Omental fat pad (tissue), 4 donors: ENCODE measurements around the gene S1PR3. TPM values are rescaled to one million over a fixed set of nuclear protein-coding genes. Genes with fewer than 3 reads are reported as not detected.

ENCODE experiments used
- ATAC-seq: fragments of 150-250 bp; one replicate; pipeline ENCODE4 v1.9.1; 2016; ENCODE audit warnings: mild to moderate bottlenecking, moderate library complexity; ENCODE audit not compliant: low FRiP score
- DNase-seq: peaks from one replicate; pipeline ENCODE4 v3.0.0-alpha.2; 2019; ENCODE audit warnings: low spot score
- total RNA-seq, 4 donors: library from RNA; depleted of rRNA; stranded (reverse); fragments of >200 nt; gene quantifications; one replicate each; pipeline ENCODE4 v1.1.0, GENCODE V29; 2016
- TF ChIP-seq, protein P1 (sequence below), 3 donors: fragments of 450-650 bp; IDR thresholded peaks; one replicate each; pipeline ENCODE4 v1.5.1; 2016 to 2017; ENCODE audit warnings: antibody characterized with exemption in 3 of 3, mild to moderate bottlenecking in 3 of 3, moderate library complexity in 2 of 3

Gene S1PR3
- total RNA-seq, 4 donors from 2014 or later = 19.0 to 61.7 (median 30.1) TPM

DNA sequence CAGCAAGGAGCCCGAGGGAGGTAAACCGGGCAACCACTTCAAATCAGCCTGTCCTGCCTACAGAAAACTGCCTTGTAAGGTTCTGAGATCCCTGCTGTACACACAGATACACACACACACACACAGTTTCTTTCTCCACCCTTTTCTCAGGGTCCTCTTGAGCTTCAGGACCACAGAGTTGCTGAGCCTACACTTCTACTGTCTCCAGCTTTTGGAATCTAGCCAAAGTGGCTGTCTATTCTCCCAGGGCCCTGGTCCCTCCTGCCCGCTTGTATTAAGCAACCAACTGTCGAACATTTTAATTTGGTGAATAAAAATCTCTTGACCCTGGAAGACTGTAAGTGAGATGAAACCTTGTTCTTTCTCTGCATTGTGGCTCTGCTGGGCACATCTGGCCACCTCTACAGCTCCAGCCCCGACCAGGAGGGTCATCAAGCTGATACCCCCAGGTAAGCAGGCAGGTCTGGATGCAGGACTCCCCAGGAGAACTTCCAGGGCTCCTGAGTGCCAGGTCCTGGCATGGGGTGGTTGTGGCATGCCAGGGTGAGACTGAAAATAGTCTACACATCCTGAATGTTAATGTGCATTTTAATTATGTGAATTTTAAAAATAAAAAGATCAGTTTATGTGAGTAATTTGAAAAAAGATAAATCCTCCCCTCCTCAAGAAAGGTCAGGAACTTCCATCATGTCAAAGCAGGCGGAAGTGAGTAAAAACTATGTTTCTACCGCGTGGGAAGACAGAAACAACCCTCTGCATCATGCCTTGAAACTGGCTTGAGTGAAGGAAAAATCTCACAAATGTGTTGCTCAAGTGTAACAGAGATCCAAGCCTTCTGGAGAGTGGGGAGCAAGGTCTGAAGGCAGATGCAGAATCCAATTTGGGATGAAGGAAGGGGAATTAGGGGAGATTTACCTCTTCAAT is 15.0 kb upstream of the S1PR3 start:
- no peak for DNase-seq
- TF ChIP-seq, protein P1, sequence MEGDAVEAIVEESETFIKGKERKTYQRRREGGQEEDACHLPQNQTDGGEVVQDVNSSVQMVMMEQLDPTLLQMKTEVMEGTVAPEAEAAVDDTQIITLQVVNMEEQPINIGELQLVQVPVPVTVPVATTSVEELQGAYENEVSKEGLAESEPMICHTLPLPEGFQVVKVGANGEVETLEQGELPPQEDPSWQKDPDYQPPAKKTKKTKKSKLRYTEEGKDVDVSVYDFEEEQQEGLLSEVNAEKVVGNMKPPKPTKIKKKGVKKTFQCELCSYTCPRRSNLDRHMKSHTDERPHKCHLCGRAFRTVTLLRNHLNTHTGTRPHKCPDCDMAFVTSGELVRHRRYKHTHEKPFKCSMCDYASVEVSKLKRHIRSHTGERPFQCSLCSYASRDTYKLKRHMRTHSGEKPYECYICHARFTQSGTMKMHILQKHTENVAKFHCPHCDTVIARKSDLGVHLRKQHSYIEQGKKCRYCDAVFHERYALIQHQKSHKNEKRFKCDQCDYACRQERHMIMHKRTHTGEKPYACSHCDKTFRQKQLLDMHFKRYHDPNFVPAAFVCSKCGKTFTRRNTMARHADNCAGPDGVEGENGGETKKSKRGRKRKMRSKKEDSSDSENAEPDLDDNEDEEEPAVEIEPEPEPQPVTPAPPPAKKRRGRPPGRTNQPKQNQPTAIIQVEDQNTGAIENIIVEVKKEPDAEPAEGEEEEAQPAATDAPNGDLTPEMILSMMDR (IDR thresholded peaks at IDR 0.05) = no peak
- no peak for ATAC-seq

DNA sequence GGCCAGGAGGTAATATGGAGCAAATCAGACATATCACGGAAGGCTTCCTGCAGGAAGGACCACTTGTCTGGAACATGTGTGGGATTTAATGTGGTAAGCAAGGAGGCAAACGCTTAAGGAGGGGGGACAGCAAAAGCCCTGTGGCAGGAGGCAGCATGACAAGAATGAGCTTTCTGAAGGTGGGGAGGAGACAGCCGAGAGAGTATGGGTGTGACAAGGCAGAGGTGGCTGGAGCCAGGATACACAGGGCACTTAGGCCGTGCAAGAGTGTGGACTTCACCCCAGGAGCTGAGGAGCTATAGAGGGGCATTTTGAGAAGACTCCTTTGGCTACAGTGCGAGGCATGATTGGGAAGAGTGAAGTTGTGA is 14.4 kb upstream of the S1PR3 start:
- TF ChIP-seq, protein P1 (IDR thresholded peaks at IDR 0.05) = no peak
- DNase-seq (no peak), ATAC-seq (no peak)

DNA sequence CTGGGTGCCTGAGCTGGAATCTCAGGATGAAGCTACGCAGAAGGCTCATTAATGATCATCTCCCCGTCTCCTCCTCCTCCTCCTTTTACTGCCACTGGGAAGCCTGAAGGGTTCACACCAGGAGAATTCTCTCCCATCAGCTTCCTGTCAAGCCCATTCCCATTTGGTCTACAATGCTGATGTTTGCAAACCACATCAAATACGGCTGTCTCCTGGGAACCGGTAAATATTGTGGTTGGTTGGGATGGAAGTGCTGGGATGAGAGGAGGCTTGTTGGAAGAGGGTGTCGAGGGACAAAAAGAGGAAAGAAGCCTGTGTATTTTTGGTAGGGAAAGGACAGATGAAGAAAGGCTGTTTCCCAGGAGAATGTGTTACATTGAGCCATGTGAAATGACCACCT is 13.2 kb upstream of the S1PR3 start:
- no peak for DNase-seq
- TF ChIP-seq, protein P1 (IDR thresholded peaks at IDR 0.05) = no peak
- no peak for ATAC-seq

DNA sequence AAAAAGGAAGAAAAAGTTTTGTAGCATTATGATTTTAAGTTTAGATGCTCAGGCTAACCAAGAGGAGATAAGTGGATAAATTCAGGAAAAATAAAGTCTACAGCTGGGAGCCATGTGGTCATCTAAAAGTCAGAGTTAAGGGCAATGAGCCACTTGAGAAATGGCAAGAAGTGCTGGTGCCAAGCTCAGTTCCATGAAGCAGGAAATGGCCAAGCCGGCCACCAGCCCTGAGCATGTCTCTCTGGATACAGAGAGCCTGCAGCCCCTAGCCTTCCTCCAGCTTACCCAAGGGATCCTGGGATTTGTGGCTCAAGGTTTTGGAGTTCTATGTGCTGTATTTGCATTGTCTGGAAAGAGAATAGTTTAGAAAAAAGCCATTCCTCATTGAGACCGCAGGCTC is 12.2 kb upstream of the S1PR3 start:
- TF ChIP-seq, protein P1 (IDR thresholded peaks at IDR 0.05) = no peak
- no peak for DNase-seq
- no peak for ATAC-seq

DNA sequence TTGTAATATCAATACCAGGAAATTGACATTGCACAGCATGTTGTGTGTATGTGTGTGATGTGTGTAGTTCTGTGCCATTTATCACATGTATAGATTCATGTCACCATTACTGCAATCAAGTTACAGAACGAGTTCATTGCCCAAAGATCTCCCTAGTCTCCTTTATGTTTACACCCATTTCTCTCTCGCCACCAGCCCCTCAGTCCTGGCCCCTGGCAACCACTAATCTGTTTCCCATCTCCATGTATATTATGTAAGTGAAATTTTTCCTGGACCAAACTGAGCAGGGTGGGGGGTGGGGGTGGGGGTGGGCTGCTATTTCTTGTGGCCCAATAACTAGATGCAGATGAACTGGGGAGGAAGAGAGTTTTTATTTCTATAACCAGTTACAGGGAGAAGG is 11.5 kb upstream of the S1PR3 start:
- DNase-seq = no peak
- TF ChIP-seq, protein P1 (IDR thresholded peaks at IDR 0.05) = no peak
- no peak for ATAC-seq

DNA sequence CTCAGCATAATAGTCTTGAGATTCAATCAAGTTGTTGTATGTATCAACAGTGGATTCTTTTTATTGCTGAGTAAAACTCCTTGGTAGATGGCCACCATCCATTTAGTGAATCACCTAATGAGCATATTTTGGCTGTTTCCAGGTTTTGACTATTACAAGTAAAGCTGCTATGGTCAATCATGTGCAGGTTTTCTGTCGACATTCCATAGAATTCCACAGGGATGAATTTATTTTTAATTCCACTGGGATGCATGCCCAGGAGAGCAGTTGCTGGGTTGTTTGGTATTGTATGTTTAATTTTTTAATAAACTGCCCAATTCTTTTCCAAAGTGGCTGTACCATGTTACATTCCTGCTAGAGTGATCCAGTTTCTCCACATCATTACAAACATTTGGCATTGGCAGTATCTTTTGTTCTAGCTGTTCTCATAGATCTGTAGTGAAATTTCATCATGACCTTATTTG is 10.5 kb upstream of the S1PR3 start:
- DNase-seq (no peak), ATAC-seq (peak; percentile 75)
- TF ChIP-seq, protein P1 (IDR thresholded peaks at IDR 0.05) = no peak
